Camera-type eye (tissue), 1 donor: Measurements from ENCODE around the gene CDCA3. TPM values are rescaled to one million over a fixed set of nuclear protein-coding genes. Genes with fewer than 3 reads are reported as not detected.

Experiments used
- total RNA-seq: library from RNA; depleted of rRNA; stranded (reverse); fragments of >200 nt; gene quantifications from one replicate; pipeline ENCODE4 v1.2.3, GENCODE V29; 2014

The CDCA3 gene
- total RNA-seq = 6.3 TPM

DNA sequence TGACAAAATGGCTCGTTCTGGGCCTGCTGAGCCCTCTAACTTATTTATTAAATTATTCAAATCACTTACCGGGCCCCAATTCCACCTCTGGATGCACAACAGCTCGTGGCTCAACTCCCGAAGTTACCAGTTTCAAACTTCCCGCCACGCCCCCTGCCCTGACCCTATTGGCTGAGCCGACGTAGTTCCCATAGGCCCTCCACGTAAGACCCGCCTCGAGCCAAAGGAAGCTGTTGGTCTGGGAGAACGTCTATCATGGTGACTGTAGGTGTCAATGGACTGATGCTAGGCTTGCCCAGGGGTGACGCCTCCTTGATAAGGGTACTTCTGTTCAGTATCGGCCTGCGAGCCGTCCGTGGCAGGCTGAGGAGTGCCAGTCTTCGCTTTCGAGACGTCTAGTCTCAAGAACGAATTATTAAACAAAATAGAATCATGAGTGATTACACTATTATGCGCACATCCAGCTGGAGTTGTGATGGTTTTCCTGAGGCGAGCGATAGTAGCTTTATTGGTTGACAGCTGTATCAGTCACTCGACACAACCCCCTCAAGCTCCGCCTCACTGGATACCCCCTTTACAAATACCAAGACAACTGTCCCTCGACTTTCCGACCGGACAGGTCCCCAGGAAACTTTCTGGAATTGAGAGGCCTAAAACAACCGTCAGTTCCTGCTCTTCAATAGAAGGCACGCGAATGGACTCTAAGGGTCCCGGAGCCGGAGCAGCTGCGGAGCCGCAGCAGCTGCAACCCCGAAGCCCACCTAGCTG, at the start of gene CDCA3:
Gene CDCA3 (minus strand): TSS at position 134 of the 768 bp plus-strand sequence. CDS start 334 bp downstream, outside the sequence.

DNA sequence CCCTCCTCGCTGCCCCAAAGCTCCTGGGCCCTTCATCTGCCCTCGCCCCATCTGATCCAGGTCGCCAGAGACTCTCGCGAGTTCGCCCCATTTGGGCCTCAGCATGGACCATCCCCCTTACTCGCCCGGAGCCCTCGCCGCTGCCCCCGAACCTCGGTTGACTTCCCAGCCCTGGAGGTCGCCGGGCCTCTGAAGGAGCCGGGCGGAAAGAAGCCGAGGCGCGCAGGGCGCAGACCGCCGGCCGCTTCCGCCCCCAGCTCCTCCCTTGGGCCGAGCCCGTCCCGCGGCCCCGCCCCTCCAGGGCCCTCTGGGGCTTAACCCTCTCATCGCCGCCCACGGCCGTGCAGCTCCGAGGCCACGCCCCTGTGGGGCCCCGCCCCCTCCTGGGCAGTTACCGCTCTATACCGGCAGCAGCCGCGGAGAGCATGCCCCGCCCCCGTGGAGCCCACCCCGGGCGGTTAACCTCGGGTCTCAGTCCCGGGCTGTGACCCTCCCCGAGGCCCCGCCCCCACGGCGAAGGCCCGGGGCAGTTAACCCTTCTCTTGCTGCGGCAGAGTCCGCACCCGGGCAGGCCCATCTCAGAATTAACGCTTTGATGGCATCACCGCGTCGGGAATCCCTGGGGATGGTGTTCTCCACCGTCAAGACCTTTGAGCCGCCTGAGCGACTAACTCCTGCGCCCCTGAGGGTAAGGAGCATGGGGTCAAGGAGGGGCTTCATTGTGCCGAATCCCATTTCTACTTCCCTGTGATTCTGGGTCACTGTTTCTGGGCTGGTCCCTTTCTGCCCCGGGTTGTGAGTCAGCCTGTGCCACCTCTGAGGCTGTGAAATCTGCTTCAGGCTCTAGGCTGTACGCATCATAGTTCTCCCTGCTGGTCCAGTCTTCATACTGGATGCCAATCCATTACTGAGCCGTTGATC, 22.3 kb upstream of the CDCA3 start, which contains the start of gene SPSB2:
Gene SPSB2 (minus strand): TSS at position 210 of the 921 bp plus-strand sequence. CDS start 402 bp downstream, outside the sequence.

GRCh38 chr12:6867413-6868210, 16.5 kb upstream of the CDCA3 start, which contains the start of gene TPI1:
Gene TPI1 (plus strand): TSS chr12:6867531. CDS start chr12:6867567, 36 bp downstream.

GRCh38 chr12:6851921-6852650, 1.0 kb upstream of the CDCA3 start, which contains the start of gene USP5:
Gene USP5 (plus strand): TSS chr12:6852150. CDS start chr12:6852180, 30 bp downstream.

GRCh38 chr12:6840761-6841515, 10.1 kb downstream of the CDCA3 start, which contains the start of gene GNB3:
Gene GNB3 (plus strand): TSS chr12:6840925. CDS start chr12:6841288, 363 bp downstream.

DNA sequence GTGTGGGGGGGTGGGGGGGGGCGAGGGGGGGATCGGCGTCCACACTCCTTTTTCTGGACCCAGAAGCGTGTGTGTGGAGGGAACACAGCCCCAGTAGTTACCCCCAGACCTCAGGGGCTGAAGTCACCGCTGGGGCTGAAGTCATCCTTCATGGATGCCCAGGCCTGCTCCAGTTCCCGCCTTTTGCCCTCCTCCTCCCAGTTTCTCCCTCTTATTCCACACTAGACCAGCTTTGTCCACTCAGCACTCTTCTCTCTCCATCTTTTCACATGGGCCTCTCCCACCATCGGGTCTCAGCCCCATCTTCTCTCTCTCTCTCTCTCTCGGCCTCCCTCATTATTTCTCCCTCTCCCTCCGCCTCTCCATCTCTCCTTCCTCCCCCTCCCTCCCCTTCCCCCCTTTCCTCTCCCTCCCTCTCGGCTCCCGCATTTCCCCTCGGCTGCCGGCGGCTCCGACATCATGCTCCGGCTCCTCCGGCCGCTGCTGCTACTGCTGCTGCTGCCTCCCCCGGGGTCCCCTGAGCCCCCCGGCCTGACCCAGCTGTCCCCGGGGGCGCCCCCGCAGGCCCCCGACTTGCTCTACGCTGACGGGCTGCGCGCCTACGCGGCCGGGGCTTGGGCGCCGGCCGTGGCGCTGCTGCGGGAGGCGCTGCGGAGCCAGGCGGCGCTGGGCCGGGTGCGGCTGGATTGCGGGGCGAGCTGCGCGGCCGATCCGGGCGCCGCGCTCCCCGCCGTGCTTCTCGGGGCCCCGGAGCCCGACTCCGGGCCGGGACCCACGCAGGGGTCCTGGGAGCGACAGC, 22.9 kb downstream of the CDCA3 start, which contains the start of gene P3H3:
Gene P3H3 (plus strand): TSS at position 426 of the 799 bp plus-strand sequence. CDS start 34 bp downstream, at position 460.

DNA sequence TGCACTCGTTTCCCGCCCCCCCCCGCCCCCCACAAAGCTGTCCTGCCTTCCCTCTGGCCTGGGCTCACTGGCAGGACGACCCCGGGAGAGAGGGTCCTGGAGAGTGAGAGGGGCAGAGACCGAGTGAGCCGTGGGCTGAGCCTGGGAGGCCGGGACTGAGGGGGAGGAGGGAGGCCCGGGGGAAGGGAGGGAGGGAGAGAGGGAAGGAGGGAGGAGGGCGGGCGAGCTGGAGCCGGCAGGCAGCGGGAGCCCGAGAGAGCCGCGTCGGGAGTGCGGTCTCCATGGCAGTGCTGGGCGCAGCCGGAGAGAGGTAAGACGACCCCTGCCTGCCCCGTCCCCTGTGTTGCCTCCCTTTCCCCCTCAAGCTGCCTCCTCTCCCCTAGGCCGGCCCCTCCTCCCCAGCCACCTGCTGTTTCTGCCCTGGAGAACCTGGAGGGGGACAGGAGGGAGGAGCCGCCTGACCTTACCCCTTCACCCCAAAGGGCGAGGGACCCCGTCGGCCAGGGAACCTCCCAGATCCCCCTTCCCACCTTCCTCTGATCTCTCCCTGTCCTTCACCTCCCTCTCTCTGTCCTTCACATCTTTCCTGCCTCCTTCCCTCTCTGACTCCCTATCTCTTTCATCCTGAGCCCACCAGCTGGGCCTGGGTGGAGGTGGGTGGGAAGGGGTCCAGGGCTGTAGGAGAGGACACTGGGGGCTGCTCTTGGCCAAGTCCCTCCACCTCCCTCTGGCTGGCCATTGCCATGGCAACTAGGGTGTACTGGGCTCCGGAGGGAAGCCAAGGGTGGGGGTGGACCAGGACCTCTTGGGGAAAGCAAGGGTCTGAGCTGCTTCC, 29.3 kb downstream of the CDCA3 start, which contains the start of gene GPR162:
Gene GPR162 (plus strand): TSS at position 231 of the 835 bp plus-strand sequence. CDS start 2,078 bp downstream, outside the sequence.

Other genes with a start within 250 kb of the CDCA3 start
- 275 TPM for gene CHD4, start 243.9 kb downstream of the CDCA3 start, total RNA-seq
- 0.88 TPM for gene LPAR5, start 215.3 kb downstream of the CDCA3 start, total RNA-seq
- gene ACRBP, start 203.9 kb downstream of the CDCA3 start, total RNA-seq = 0.49 TPM
- gene ING4, start 188.2 kb downstream of the CDCA3 start, total RNA-seq = 121 TPM
- 40.8 TPM for gene ZNF384, start 161.9 kb downstream of the CDCA3 start, total RNA-seq
- 2.2 TPM for gene PIANP, start 150.5 kb downstream of the CDCA3 start, total RNA-seq
- gene COPS7A, start 127.2 kb downstream of the CDCA3 start, total RNA-seq = 47.9 TPM
- 153 TPM for gene MLF2, start 98.1 kb downstream of the CDCA3 start, total RNA-seq
- gene PTMS, start 84.9 kb downstream of the CDCA3 start, total RNA-seq = 186 TPM
- gene LAG3, start 78.8 kb downstream of the CDCA3 start, total RNA-seq = 0.60 TPM
- gene CD4, start 61.8 kb downstream of the CDCA3 start, total RNA-seq = 7.2 TPM
- gene GPR162, start 29.5 kb downstream of the CDCA3 start, total RNA-seq = 35.4 TPM
- 97.3 TPM for gene P3H3, start 22.9 kb downstream of the CDCA3 start, total RNA-seq
- 223 TPM for gene GNB3, start 10.4 kb downstream of the CDCA3 start, total RNA-seq
- 52.8 TPM for gene USP5, start 864 bp upstream of the CDCA3 start, total RNA-seq
- gene TPI1, start 16.2 kb upstream of the CDCA3 start, total RNA-seq = 547 TPM
- 5.1 TPM for gene SPSB2, start 22.0 kb upstream of the CDCA3 start, total RNA-seq
- 14.5 TPM for gene LRRC23, start 53.5 kb upstream of the CDCA3 start, total RNA-seq
- gene ENO2, start 63.3 kb upstream of the CDCA3 start, total RNA-seq = 172 TPM
- 50.9 TPM for gene ATN1, start 76.7 kb upstream of the CDCA3 start, total RNA-seq
- gene RNU7-1, start 92.5 kb upstream of the CDCA3 start, total RNA-seq = not detected
- gene C12orf57, start 92.7 kb upstream of the CDCA3 start, total RNA-seq = 139 TPM
- 5.1 TPM for gene PTPN6, start 100.1 kb upstream of the CDCA3 start, total RNA-seq
- gene PHB2, start 119.4 kb upstream of the CDCA3 start, total RNA-seq = 135 TPM
- gene EMG1, start 119.6 kb upstream of the CDCA3 start, total RNA-seq = 34.5 TPM
- 14.7 TPM for gene LPCAT3, start 167.2 kb upstream of the CDCA3 start, total RNA-seq
- gene C1S, start 209.4 kb upstream of the CDCA3 start, total RNA-seq = 91.4 TPM
- 94.5 TPM for gene C1R, start 241.2 kb upstream of the CDCA3 start, total RNA-seq